ENCODE data around the gene CDK14.
"Not testable (repeated sequence)": the region's sequence is repeated elsewhere in the genome, so short reads cannot be mapped to it uniquely, and the experiment has no call there.

CDK14 gene

DNA sequence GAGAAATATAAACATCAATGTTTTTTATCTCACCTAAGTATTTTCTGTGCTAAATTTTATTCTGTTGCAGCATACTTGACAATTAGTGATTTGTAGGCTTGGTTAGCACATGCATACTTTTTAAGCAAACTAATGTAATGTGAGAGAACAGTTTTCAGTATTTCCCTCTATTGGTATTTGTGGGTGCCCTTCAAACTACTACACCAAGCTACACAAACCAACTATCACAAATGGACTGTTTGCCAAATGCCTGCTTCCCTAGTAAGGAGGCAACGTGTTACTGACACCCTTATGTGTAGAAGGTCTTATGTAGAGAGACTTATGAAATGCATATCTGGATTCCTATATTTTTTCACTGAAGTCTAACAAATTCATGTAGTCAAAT lies 569.7 kb downstream of the CDK14 start:
- H3K9ac ChIP-seq (ENCODE audit: low read length) = no peak overlapping the region
- DNase-seq = no peak
- no peak overlapping the region for H2BK5ac ChIP-seq (ENCODE audit: low read depth, low read length, poor library complexity)
- no peak overlapping the region for H3K23ac ChIP-seq (ENCODE audit: low read length)
- no peak overlapping the region for H3K14ac ChIP-seq (ENCODE audit: low read length)
- H3K4me3 ChIP-seq (ENCODE audit: low read depth, low read length) = no peak overlapping the region
- H3K4me2 ChIP-seq (ENCODE audit: low read length) = no peak overlapping the region
- no peaks in the 10 kb centered on the region for H3K36me3 ChIP-seq (ENCODE audit: control insufficient read depth in 1 of 2, insufficient read depth in 2 of 2, low read length in 2 of 2)
- no peak overlapping the region for H2BK12ac ChIP-seq (ENCODE audit: low read length)
- no peak overlapping the region for H2BK120ac ChIP-seq (ENCODE audit: insufficient read depth, low read length, poor library complexity)
- H3K4ac ChIP-seq (ENCODE audit: low read depth, low read length) = no peak overlapping the region
- no peaks in the 10 kb centered on the region for H3K27me3 ChIP-seq (ENCODE audit: insufficient read depth, low read length)
- no peak overlapping the region for H4K91ac ChIP-seq (ENCODE audit: low read depth, low read length)
- H2AK5ac ChIP-seq (ENCODE audit: low read length) = no peak overlapping the region
- H3K27ac ChIP-seq (ENCODE audit: low read depth, low read length) = no peak overlapping the region
- H4K12ac ChIP-seq (ENCODE audit: low read depth, low read length) = no peak overlapping the region
- H3K18ac ChIP-seq (ENCODE audit: low read length) = no peak overlapping the region
- no peaks in the 10 kb centered on the region for H3K9me3 ChIP-seq (ENCODE audit: insufficient read depth, low read depth, low read length)
- H2AFZ ChIP-seq (ENCODE audit: insufficient read depth, low read length, poor library complexity) = no peak overlapping the region
- no peak overlapping the region for H4K8ac ChIP-seq (ENCODE audit: low read depth, low read length)
- H3K79me2 ChIP-seq (ENCODE audit: control insufficient read depth, insufficient read depth, low read length, poor library complexity) = no peaks in the 10 kb centered on the region
- WGBS (ENCODE audit: extremely low coverage, insufficient coverage, insufficient read length) = no CpG with 5 or more reads among the region's 1 CpG
- no peaks in the 10 kb centered on the region for H3K79me1 ChIP-seq (ENCODE audit: low read length)
- no peaks in the 10 kb centered on the region for H3K4me1 ChIP-seq (ENCODE audit: control insufficient read depth in 1 of 2, insufficient read depth in 2 of 2, low read length in 2 of 2)

- H2AK5ac ChIP-seq (ENCODE audit: low read length) = no peak overlapping the region
These were observed 573.0 kb downstream of the CDK14 start for GRCh38 chr7:91168871-91169829.

DNA sequence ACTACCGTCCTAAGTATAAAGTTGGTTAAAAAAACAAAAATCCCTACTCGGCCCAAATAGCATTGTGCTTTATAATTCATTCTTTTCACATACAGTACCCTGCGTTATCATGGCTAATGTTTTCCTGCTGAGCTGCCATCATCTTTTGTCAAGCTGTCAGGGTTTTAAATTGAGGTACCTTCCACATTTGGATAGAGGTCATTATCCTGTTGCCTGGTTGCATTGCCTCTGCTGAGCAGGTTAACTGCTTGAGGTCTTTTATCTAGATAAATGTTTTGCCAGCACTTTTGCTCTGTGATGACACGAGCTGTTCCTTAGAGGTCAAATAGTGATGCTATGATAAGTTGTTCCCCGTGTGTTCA lies 573.7 kb downstream of the CDK14 start:
- DNase-seq = no peak
- no peaks in the 10 kb centered on the region for H3K79me1 ChIP-seq (ENCODE audit: low read length)
- H3K4ac ChIP-seq (ENCODE audit: low read depth, low read length) = no peak overlapping the region
- H3K4me3 ChIP-seq (ENCODE audit: low read depth, low read length) = no peak overlapping the region
- H2AK5ac ChIP-seq (ENCODE audit: low read length) = no peak overlapping the region
- WGBS (ENCODE audit: extremely low coverage, insufficient coverage, insufficient read length) = no CpG with 5 or more reads among the region's 5 CpGs
- no peak overlapping the region for H3K9ac ChIP-seq (ENCODE audit: low read length)
- H3K23ac ChIP-seq (ENCODE audit: low read length) = no peak overlapping the region
- no peak overlapping the region for H3K18ac ChIP-seq (ENCODE audit: low read length)
- H3K79me2 ChIP-seq (ENCODE audit: control insufficient read depth, insufficient read depth, low read length, poor library complexity) = no peaks in the 10 kb centered on the region
- H3K36me3 ChIP-seq (ENCODE audit: control insufficient read depth in 1 of 2, insufficient read depth in 2 of 2, low read length in 2 of 2) = no peaks in the 10 kb centered on the region
- no peak overlapping the region for H2BK12ac ChIP-seq (ENCODE audit: low read length)
- H3K4me1 ChIP-seq (ENCODE audit: control insufficient read depth in 1 of 2, insufficient read depth in 2 of 2, low read length in 2 of 2) = no peaks in the 10 kb centered on the region
- no peak overlapping the region for H3K27ac ChIP-seq (ENCODE audit: low read depth, low read length)
- H4K12ac ChIP-seq (ENCODE audit: low read depth, low read length) = no peak overlapping the region
- no peaks in the 10 kb centered on the region for H3K9me3 ChIP-seq (ENCODE audit: insufficient read depth, low read depth, low read length)
- H4K8ac ChIP-seq (ENCODE audit: low read depth, low read length) = no peak overlapping the region
- no peak overlapping the region for H2AFZ ChIP-seq (ENCODE audit: insufficient read depth, low read length, poor library complexity)
- H3K4me2 ChIP-seq (ENCODE audit: low read length) = no peak overlapping the region
- H4K91ac ChIP-seq (ENCODE audit: low read depth, low read length) = no peak overlapping the region
- no peak overlapping the region for H2BK120ac ChIP-seq (ENCODE audit: insufficient read depth, low read length, poor library complexity)
- H3K14ac ChIP-seq (ENCODE audit: low read length) = no peak overlapping the region
- H2BK5ac ChIP-seq (ENCODE audit: low read depth, low read length, poor library complexity) = no peak overlapping the region
- H3K27me3 ChIP-seq (ENCODE audit: insufficient read depth, low read length) = no peaks in the 10 kb centered on the region

More at GRCh38 chr7:91168871-91169829, 573.0 kb downstream of the CDK14 start:
- Histone ChIP-seq H2AFZ (ENCODE audit: insufficient read depth, low read length, poor library complexity) (no peak overlapping the region), H3K4me3 (ENCODE audit: low read depth, low read length) (no peak overlapping the region), H3K79me1 (ENCODE audit: low read length) (no peaks in the 10 kb centered on the region), H3K9me3 (ENCODE audit: insufficient read depth, low read depth, low read length) (no peaks in the 10 kb centered on the region), H3K27ac (ENCODE audit: low read depth, low read length) (no peak overlapping the region), H4K12ac (ENCODE audit: low read depth, low read length) (no peak overlapping the region), H3K9ac (ENCODE audit: low read length) (no peak overlapping the region), H3K4me2 (ENCODE audit: low read length) (no peak overlapping the region), H3K4me1 (ENCODE audit: control insufficient read depth in 1 of 2, insufficient read depth in 2 of 2, low read length in 2 of 2) (no peaks in the 10 kb centered on the region), H4K8ac (ENCODE audit: low read depth, low read length) (no peak overlapping the region), H3K14ac (ENCODE audit: low read length) (no peak overlapping the region), H2BK120ac (ENCODE audit: insufficient read depth, low read length, poor library complexity) (no peak overlapping the region), H2BK12ac (ENCODE audit: low read length) (no peak overlapping the region), H4K91ac (ENCODE audit: low read depth, low read length) (no peak overlapping the region), H3K18ac (ENCODE audit: low read length) (no peak overlapping the region), H3K27me3 (ENCODE audit: insufficient read depth, low read length) (no peaks in the 10 kb centered on the region), H3K79me2 (ENCODE audit: control insufficient read depth, insufficient read depth, low read length, poor library complexity) (no peaks in the 10 kb centered on the region), H3K23ac (ENCODE audit: low read length) (no peak overlapping the region), H2BK5ac (ENCODE audit: low read depth, low read length, poor library complexity) (no peak overlapping the region), H3K4ac (ENCODE audit: low read depth, low read length) (no peak overlapping the region), H3K36me3 (ENCODE audit: control insufficient read depth in 1 of 2, insufficient read depth in 2 of 2, low read length in 2 of 2) (no peaks in the 10 kb centered on the region)
- WGBS (ENCODE audit: extremely low coverage, insufficient coverage, insufficient read length) = no CpG with 5 or more reads among the region's 11 CpGs
- no peak for DNase-seq

- H2BK5ac ChIP-seq (ENCODE audit: low read depth, low read length, poor library complexity); H2BK120ac ChIP-seq (ENCODE audit: insufficient read depth, low read length, poor library complexity); H3K4me1 ChIP-seq (ENCODE audit: control insufficient read depth in 1 of 2, insufficient read depth in 2 of 2, low read length in 2 of 2); H3K14ac ChIP-seq (ENCODE audit: low read length); H3K23ac ChIP-seq (ENCODE audit: low read length); H3K79me1 ChIP-seq (ENCODE audit: low read length); H3K4me2 ChIP-seq (ENCODE audit: low read length); H2AFZ ChIP-seq (ENCODE audit: insufficient read depth, low read length, poor library complexity); H2BK12ac ChIP-seq (ENCODE audit: low read length); H4K91ac ChIP-seq (ENCODE audit: low read depth, low read length); H3K36me3 ChIP-seq (ENCODE audit: control insufficient read depth in 1 of 2, insufficient read depth in 2 of 2, low read length in 2 of 2); DNase-seq; H3K4ac ChIP-seq (ENCODE audit: low read depth, low read length); H3K9me3 ChIP-seq (ENCODE audit: insufficient read depth, low read depth, low read length); H2AK5ac ChIP-seq (ENCODE audit: low read length); H3K27me3 ChIP-seq (ENCODE audit: insufficient read depth, low read length); H3K18ac ChIP-seq (ENCODE audit: low read length); H3K27ac ChIP-seq (ENCODE audit: low read depth, low read length); H4K8ac ChIP-seq (ENCODE audit: low read depth, low read length); H3K9ac ChIP-seq (ENCODE audit: low read length); H4K12ac ChIP-seq (ENCODE audit: low read depth, low read length); H3K79me2 ChIP-seq (ENCODE audit: control insufficient read depth, insufficient read depth, low read length, poor library complexity); H3K4me3 ChIP-seq (ENCODE audit: low read depth, low read length): not testable (repeated sequence)
- WGBS (ENCODE audit: extremely low coverage, insufficient coverage, insufficient read length) = no CpG with 5 or more reads among the region's 11 CpGs
These were observed 577.1 kb downstream of the CDK14 start for GRCh38 chr7:91173265-91173664.
